GM20000 (cell line): ENCODE measurements around the gene DHRS12.
"Not testable (repeated sequence)": the region's sequence is repeated elsewhere in the genome, so short reads cannot be mapped to it uniquely, and the experiment has no call there.

Experiments
- DNase-seq: peaks from one replicate; pipeline ENCODE4 v3.0.0; 2012; ENCODE audit warnings: low spot score
- TF ChIP-seq, protein P1 (sequence below): IDR thresholded peaks from 2 replicates; pipeline ENCODE4 v1.5.1; 2012; ENCODE audit warnings: mild to moderate bottlenecking, control low read depth; ENCODE audit errors: extremely low read depth, missing control alignments

DHRS12 gene

DNA sequence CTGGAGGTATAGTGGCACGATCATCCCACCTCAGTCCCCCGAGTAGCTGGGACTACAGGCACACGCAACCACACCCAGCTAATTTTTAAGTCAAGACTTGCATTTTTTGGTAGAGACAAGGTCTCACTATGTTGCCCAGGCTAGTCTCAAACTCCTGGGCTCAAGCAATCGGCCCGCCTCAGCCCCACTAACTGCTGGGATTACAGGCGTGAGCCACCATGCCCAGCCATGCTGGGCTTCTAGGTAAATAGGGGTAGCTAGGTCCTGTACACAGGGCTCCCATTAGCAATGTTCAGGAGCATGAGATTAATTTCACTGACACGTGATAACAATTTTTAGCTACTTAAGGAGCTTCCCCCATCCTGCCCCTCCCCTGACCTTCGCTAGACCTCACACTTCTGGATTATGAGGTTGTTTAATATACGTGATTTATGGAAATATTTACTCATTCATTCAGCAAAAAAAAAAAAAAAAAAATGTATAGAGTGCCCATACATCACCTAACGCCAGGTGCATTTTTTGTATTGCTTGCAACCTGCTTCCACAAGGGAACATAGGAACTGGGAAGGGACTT is 21.8 kb upstream of the DHRS12 start:
- TF ChIP-seq, protein P1, sequence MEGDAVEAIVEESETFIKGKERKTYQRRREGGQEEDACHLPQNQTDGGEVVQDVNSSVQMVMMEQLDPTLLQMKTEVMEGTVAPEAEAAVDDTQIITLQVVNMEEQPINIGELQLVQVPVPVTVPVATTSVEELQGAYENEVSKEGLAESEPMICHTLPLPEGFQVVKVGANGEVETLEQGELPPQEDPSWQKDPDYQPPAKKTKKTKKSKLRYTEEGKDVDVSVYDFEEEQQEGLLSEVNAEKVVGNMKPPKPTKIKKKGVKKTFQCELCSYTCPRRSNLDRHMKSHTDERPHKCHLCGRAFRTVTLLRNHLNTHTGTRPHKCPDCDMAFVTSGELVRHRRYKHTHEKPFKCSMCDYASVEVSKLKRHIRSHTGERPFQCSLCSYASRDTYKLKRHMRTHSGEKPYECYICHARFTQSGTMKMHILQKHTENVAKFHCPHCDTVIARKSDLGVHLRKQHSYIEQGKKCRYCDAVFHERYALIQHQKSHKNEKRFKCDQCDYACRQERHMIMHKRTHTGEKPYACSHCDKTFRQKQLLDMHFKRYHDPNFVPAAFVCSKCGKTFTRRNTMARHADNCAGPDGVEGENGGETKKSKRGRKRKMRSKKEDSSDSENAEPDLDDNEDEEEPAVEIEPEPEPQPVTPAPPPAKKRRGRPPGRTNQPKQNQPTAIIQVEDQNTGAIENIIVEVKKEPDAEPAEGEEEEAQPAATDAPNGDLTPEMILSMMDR, result no peak
- no peak for DNase-seq

DNA sequence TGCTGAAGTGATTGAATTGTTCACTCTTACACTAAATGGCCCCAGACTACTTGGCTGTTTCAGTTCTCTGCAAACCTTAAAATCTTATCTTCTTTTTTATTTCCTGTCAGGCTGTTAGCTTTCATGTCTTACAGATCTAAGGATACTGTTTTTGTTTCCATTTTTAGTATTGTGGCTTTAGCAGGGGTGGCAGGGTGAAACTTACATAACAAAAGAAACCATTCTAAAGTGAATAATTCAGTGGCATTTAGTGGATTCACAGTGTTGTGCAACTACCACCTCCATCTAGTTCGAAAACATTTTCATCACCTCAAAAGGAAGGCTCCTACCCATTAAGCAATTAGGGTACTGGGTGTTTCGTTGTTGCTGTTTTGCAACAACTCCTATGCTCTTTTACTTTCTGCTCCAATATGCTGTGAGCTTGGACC is 21.2 kb upstream of the DHRS12 start:
- TF ChIP-seq, protein P1, result no peak
- DNase-seq, result no peak

GRCh38 chr13:51824712-51825111 is 20.7 kb upstream of the DHRS12 start:
- not testable (repeated sequence) for DNase-seq

GRCh38 chr13:51823863-51824262 is 19.9 kb upstream of the DHRS12 start:
- DNase-seq, result no peak
- TF ChIP-seq, protein P1, result no peak

GRCh38 chr13:51823359-51823758 is 19.4 kb upstream of the DHRS12 start:
- TF ChIP-seq, protein P1, result no peak
- DNase-seq, result no peak

- TF ChIP-seq, protein P1, result no peak
- no peak for DNase-seq
Observed at GRCh38 chr13:51822106-51822815, 18.3 kb upstream of the DHRS12 start.

- TF ChIP-seq, protein P1, result no peak
- no peak for DNase-seq
Observed at GRCh38 chr13:51821606-51822005, 17.6 kb upstream of the DHRS12 start.
